Measurements from ENCODE around the gene GRK2. TPM values are rescaled to one million over a fixed set of nuclear protein-coding genes. Genes with fewer than 3 reads are reported as not detected.
A peak's percentile ranks its signal among the peaks of the same experiment; 100 is the strongest.

The GRK2 gene
- total RNA-seq, 1 donor from 2014 or later = 30.0 TPM

GRCh38 chr11:67290801-67291200, 24.5 kb downstream of the GRK2 start:
- Histone ChIP-seq H3K9ac (no peak overlapping the region), H3K4me3 (no peak overlapping the region), H2AFZ (replicated peaks) (no peak overlapping the region), H3K36me3 (no peaks in the 10 kb centered on the region), H3K79me2 (ENCODE audit: low read depth) (peaks cover 15% of the 10 kb centered on the region), H3K4me1 (peaks cover 11% of the 10 kb centered on the region), H3F3A (ENCODE audit: low read depth) (peaks cover 21% of the 10 kb centered on the region), H3K9me3 (ENCODE audit: low read depth) (no peaks in the 10 kb centered on the region), H4K20me1 (ENCODE audit: low read depth) (no peaks in the 10 kb centered on the region), H3K27ac (no peak overlapping the region), H3K4me2 (peak overlapping the region; percentile 99), H3K27me3 (no peaks in the 10 kb centered on the region)
- Mint-ChIP-seq H3K4me3 (peak overlapping the region; percentile 95), H3K9me3 (peaks cover 9% of the 10 kb centered on the region), H3K4me1 (peaks cover 17% of the 10 kb centered on the region), H3K36me3 (peaks cover 27% of the 10 kb centered on the region), H3K27me3 (ENCODE audit: insufficient read depth, low read depth) (peaks cover 9% of the 10 kb centered on the region), H3K27ac (no peak overlapping the region)
- TF ChIP-seq EZH2phosphoT487 (IDR thresholded peaks at IDR 0.05) = no peak
- no peak for TF ChIP-seq EZH2 (IDR thresholded peaks at IDR 0.05)
- TF ChIP-seq CTCF (IDR thresholded peaks at IDR 0.05) = no peak
- DNase-seq (ENCODE audit: low spot score) = no peak

- H3K27me3 Mint-ChIP-seq (ENCODE audit: insufficient read depth, low read depth) = peaks cover 9% of the 10 kb centered on the region
These were observed 25.5 kb downstream of the GRK2 start for GRCh38 chr11:67291481-67292381.

GRCh38 chr11:67292671-67293070, 26.4 kb downstream of the GRK2 start:
- no peak for DNase-seq (ENCODE audit: low spot score)
- H3K9me3 Mint-ChIP-seq = peaks cover 19% of the 10 kb centered on the region
- H3K4me1 Mint-ChIP-seq = peaks cover 10% of the 10 kb centered on the region
- H3K27ac Mint-ChIP-seq = no peak overlapping the region
- peaks cover 13% of the 10 kb centered on the region for H3F3A ChIP-seq (ENCODE audit: low read depth)
- no peaks in the 10 kb centered on the region for H4K20me1 ChIP-seq (ENCODE audit: low read depth)
- H3K9me3 ChIP-seq (ENCODE audit: low read depth) = no peaks in the 10 kb centered on the region
- peaks cover 15% of the 10 kb centered on the region for H3K79me2 ChIP-seq (ENCODE audit: low read depth)
- no peaks in the 10 kb centered on the region for H3K27me3 ChIP-seq
- H3K9ac ChIP-seq = no peak overlapping the region
- peaks cover 10% of the 10 kb centered on the region for H3K4me1 ChIP-seq
- TF ChIP-seq EZH2 (IDR thresholded peaks at IDR 0.05) (no peak), EZH2phosphoT487 (IDR thresholded peaks at IDR 0.05) (no peak), CTCF (IDR thresholded peaks at IDR 0.05) (no peak)
- peaks cover 6% of the 10 kb centered on the region for H3K27me3 Mint-ChIP-seq (ENCODE audit: insufficient read depth, low read depth)
- peaks cover 39% of the 10 kb centered on the region for H3K36me3 Mint-ChIP-seq
- H2AFZ ChIP-seq (replicated peaks) = no peak overlapping the region
- H3K4me3 ChIP-seq = no peak overlapping the region
- no peak overlapping the region for H3K4me2 ChIP-seq
- H3K27ac ChIP-seq = no peak overlapping the region
- no peak overlapping the region for H3K4me3 Mint-ChIP-seq
- no peaks in the 10 kb centered on the region for H3K36me3 ChIP-seq

More at GRCh38 chr11:67291481-67292381, 25.5 kb downstream of the GRK2 start:
- H2AFZ ChIP-seq (replicated peaks) = no peak overlapping the region
- H3K36me3 ChIP-seq = no peaks in the 10 kb centered on the region
- no peak overlapping the region for H3K9ac ChIP-seq
- H3K9me3 Mint-ChIP-seq = peaks cover 16% of the 10 kb centered on the region
- H3K4me3 ChIP-seq = no peak overlapping the region
- TF ChIP-seq EZH2phosphoT487 (IDR thresholded peaks at IDR 0.05) (no peak), EZH2 (IDR thresholded peaks at IDR 0.05) (no peak), CTCF (IDR thresholded peaks at IDR 0.05) (no peak)
- peak overlapping the region; percentile 95 for H3K4me3 Mint-ChIP-seq
- no peaks in the 10 kb centered on the region for H3K9me3 ChIP-seq (ENCODE audit: low read depth)
- H3K36me3 Mint-ChIP-seq = peaks cover 35% of the 10 kb centered on the region
- no peaks in the 10 kb centered on the region for H3K27me3 ChIP-seq
- H3K4me2 ChIP-seq = no peak overlapping the region
- peaks cover 21% of the 10 kb centered on the region for H3F3A ChIP-seq (ENCODE audit: low read depth)
- no peaks in the 10 kb centered on the region for H4K20me1 ChIP-seq (ENCODE audit: low read depth)
- H3K27ac Mint-ChIP-seq = no peak overlapping the region
- peaks cover 17% of the 10 kb centered on the region for H3K4me1 Mint-ChIP-seq
- H3K4me1 ChIP-seq = peaks cover 11% of the 10 kb centered on the region
- DNase-seq (ENCODE audit: low spot score) = no peak
- no peak overlapping the region for H3K27ac ChIP-seq
- peaks cover 15% of the 10 kb centered on the region for H3K79me2 ChIP-seq (ENCODE audit: low read depth)

Measured in neural progenitor cell (in vitro differentiated cells).